NT2/D1 (cell line): ENCODE measurements around the gene NHLRC2.

Experiments used
- YY1 ChIP-seq: IDR thresholded peaks from 2 replicates; pipeline ENCODE4 v1.6.1; 2011; ENCODE audit not compliant: insufficient read length, insufficient read depth
- ZNF274 ChIP-seq: IDR thresholded peaks from 2 replicates; pipeline ENCODE4 v1.6.1; 2011; ENCODE audit warnings: mild to moderate bottlenecking, low read depth, low read length

- no peak for TF ChIP-seq YY1
- no peak for TF ChIP-seq ZNF274
Observed at GRCh38 chr10:113859261-113859660, 4.8 kb downstream of the NHLRC2 start.
